K562 (cell line): ENCODE results near the gene RIN3. TPM values are rescaled to one million over a fixed set of nuclear protein-coding genes. Genes with fewer than 3 reads are reported as not detected.

Experiments
- AFF4 ChIP-seq: sonication (generic); formaldehyde crosslinking; IDR thresholded peaks from 2 replicates; pipeline ENCODE4 v1.8.0; 2023; ENCODE audit warnings: mild to moderate bottlenecking, missing genetic modification reagents
- ATF6 ChIP-seq: sonication (generic); formaldehyde crosslinking; IDR thresholded peaks from 2 replicates; pipeline ENCODE4 v1.4.0; 2020; ENCODE audit warnings: mild to moderate bottlenecking, missing genetic modification reagents
- CREM ChIP-seq: IDR thresholded peaks from 2 replicates; pipeline ENCODE4 v1.6.1; 2014; ENCODE audit warnings: antibody characterized with exemption, low read depth
- DMBX1 ChIP-seq: fragments of 250-450 bp; sonication (Bioruptor Pico); IDR thresholded peaks from 2 replicates; pipeline ENCODE4 v1.8.0; 2022; ENCODE audit warnings: inconsistent platforms, mild to moderate bottlenecking, moderate library complexity, borderline replicate concordance
- KLF16 ChIP-seq: IDR thresholded peaks from 2 replicates; pipeline ENCODE4 v1.6.1; 2016; ENCODE audit warnings: antibody characterized with exemption
- MAFG ChIP-seq: fragments of 450-650 bp; conservative IDR thresholded peaks from 2 replicates; pipeline ENCODE4 v1.6.1; 2016; ENCODE audit warnings: missing genetic modification characterization, missing compliant biosample characterization
- MIER1 ChIP-seq: fragments of 450-650 bp; IDR thresholded peaks from 2 replicates; pipeline ENCODE4 v1.6.1; 2016; ENCODE audit warnings: antibody characterized with exemption, mild to moderate bottlenecking, low read depth
- SRSF1 ChIP-seq: fragments of 200-400 bp; formaldehyde crosslinking; IDR thresholded peaks from 2 replicates; pipeline ENCODE4 v1.6.1; 2017; ENCODE audit warnings: mild to moderate bottlenecking, low read depth, low read length, moderate library complexity
- USF2 ChIP-seq: sonication (generic); formaldehyde crosslinking; IDR thresholded peaks from 2 replicates; pipeline ENCODE4 v1.5.0; 2020; ENCODE audit warnings: missing genetic modification reagents
- ZNF384 ChIP-seq: IDR thresholded peaks from 2 replicates; pipeline ENCODE4 v1.6.1; 2012; ENCODE audit warnings: low read depth, low read length, improper control_type of control experiment
- ZNF511 ChIP-seq: sonication (generic); formaldehyde crosslinking; IDR thresholded peaks from 2 replicates; pipeline ENCODE4 v1.8.0; 2022; ENCODE audit warnings: mild to moderate bottlenecking, missing genetic modification reagents
- polyA plus RNA-seq, 8 experiments: library from polyadenylated mRNA; depleted of rRNA in 4 of 8; stranded (reverse) in 5 of 8; unstranded in 3 of 8; fragments of >200 nt; fragmentation: Nextera tagmentation in 2 of 8; fragmentation: Illumina TruSeq in 1 of 8; extraction: Ambion mirVana in 2 of 8; extraction: Trizol in 1 of 8; gene quantifications; 2 replicates each; pipeline versions ENCODE4 v1.2.1 to v1.2.3, GENCODE V29; 2011 to 2014; ENCODE audit warnings: inconsistent platforms in 1 of 8, missing spikeins in 1 of 8
- total RNA-seq, 7 experiments: library from RNA; depleted of rRNA in 6 of 7; stranded (reverse); fragments of >200 nt in 6 of 7; fragmentation: Illumina TruSeq in 2 of 7; extraction: Trizol in 2 of 7; gene quantifications; 2 replicates each; pipeline versions ENCODE4 v1.2.1 to v1.2.3, GENCODE V29; 2011 to 2021; ENCODE audit warnings: low replicate concordance in 1 of 7

RIN3 gene
- total and polyA plus RNA-seq, 9 of the 15 experiments (the other 6 are each of a cell fraction or from before 2014, with no cell fraction given) = 0.01 to 0.49 (median 0.08) TPM; not detected in 5

GRCh38 chr14:92726135-92726932, 212.8 kb downstream of the RIN3 start (continued):
- TF ChIP-seq DMBX1 = no peak
- TF ChIP-seq MIER1 = no peak
- no peak for TF ChIP-seq AFF4 (CRISPR knock-in tag)
- TF ChIP-seq ZNF511 (CRISPR knock-in tag) = no peak
- no peak for TF ChIP-seq ATF6 (CRISPR knock-in tag)
- peak; percentile 14; the same call in 1 of the 2 replicates for TF ChIP-seq CREM
- peak; percentile 30; the same call in 1 of the 2 replicates for TF ChIP-seq USF2 (CRISPR knock-in tag)
- TF ChIP-seq KLF16 = no peak
- TF ChIP-seq MAFG (tag) = no peak
- no peak for TF ChIP-seq SRSF1
- peak; percentile 66; the same call in 1 of the 2 replicates for TF ChIP-seq ZNF384
